Stimulated activated effector memory CD8-positive, alpha-beta T cell treated with anti-CD3 and anti-CD28 coated beads, Interleukin-12 subunit alpha, Interleukin-12 subunit beta, amount 100 ng/mL, for 72 hours (primary cell): ENCODE data around the gene PTPRZ1.

Experiments used
- ATAC-seq: fragments of 150-1000 bp; cut with Tn5 transposase; 2 replicates; pipeline ENCODE4 v1.10.0; 2021
- DNase-seq, 2 donors: peaks; one replicate each; pipeline ENCODE4 v3.0.0; 2021 to 2022; ENCODE audit warnings: low spot score in 2 of 2
- H3K27ac Mint-ChIP-seq: one replicate; pipeline ENCODE4 v1.8.0; 2022; ENCODE audit warnings: mild to moderate bottlenecking, mixed read lengths
- H3K36me3 Mint-ChIP-seq: one replicate; pipeline ENCODE4 v1.8.0; 2022; ENCODE audit warnings: mild to moderate bottlenecking, mixed read lengths
- H3K4me1 Mint-ChIP-seq: one replicate; pipeline ENCODE4 v1.8.0; 2022; ENCODE audit warnings: mixed read lengths
- H3K4me3 Mint-ChIP-seq: one replicate; pipeline ENCODE4 v1.8.0; 2022; ENCODE audit warnings: mild to moderate bottlenecking, mixed read lengths
- H3K9me3 Mint-ChIP-seq: one replicate; pipeline ENCODE4 v1.8.0; 2022; ENCODE audit warnings: mixed read lengths

Gene PTPRZ1

GRCh38 chr7:122072924-122073599 is 200.1 kb downstream of the PTPRZ1 start:
- Mint-ChIP-seq H3K27ac (no peak overlapping the region), H3K36me3 (no peaks in the 10 kb centered on the region), H3K4me1 (no peaks in the 10 kb centered on the region), H3K9me3 (peaks cover 8% of the 10 kb centered on the region), H3K4me3 (no peak overlapping the region)
- no peak for ATAC-seq
- DNase-seq: no peak

GRCh38 chr7:122073635-122074034 is 200.7 kb downstream of the PTPRZ1 start:
- Mint-ChIP-seq H3K4me1 (no peaks in the 10 kb centered on the region), H3K36me3 (no peaks in the 10 kb centered on the region), H3K4me3 (no peak overlapping the region), H3K27ac (no peak overlapping the region), H3K9me3 (peaks cover 8% of the 10 kb centered on the region)
- ATAC-seq: no peak
- DNase-seq: no peak

GRCh38 chr7:122082160-122082559 is 209.2 kb downstream of the PTPRZ1 start:
- ATAC-seq (no peak), DNase-seq (no peak)
- H3K9me3 Mint-ChIP-seq: peaks cover 2% of the 10 kb centered on the region
- H3K4me1 Mint-ChIP-seq: no peaks in the 10 kb centered on the region
- no peaks in the 10 kb centered on the region for H3K36me3 Mint-ChIP-seq
- H3K27ac Mint-ChIP-seq: no peak overlapping the region
- H3K4me3 Mint-ChIP-seq: no peak overlapping the region

GRCh38 chr7:122082670-122083069 is 209.7 kb downstream of the PTPRZ1 start:
- DNase-seq: no peak
- Mint-ChIP-seq H3K4me1 (no peaks in the 10 kb centered on the region), H3K36me3 (no peaks in the 10 kb centered on the region), H3K27ac (no peak overlapping the region), H3K9me3 (peaks cover 2% of the 10 kb centered on the region), H3K4me3 (no peak overlapping the region)
- no peak for ATAC-seq

GRCh38 chr7:122092964-122093797 is 220.2 kb downstream of the PTPRZ1 start:
- Mint-ChIP-seq H3K4me1 (no peaks in the 10 kb centered on the region), H3K9me3 (no peaks in the 10 kb centered on the region), H3K4me3 (no peak overlapping the region), H3K27ac (no peak overlapping the region), H3K36me3 (no peaks in the 10 kb centered on the region)
- DNase-seq: peak; percentile 5 to 55
- ATAC-seq: no peak

- no peak for ATAC-seq
- Mint-ChIP-seq H3K36me3 (no peaks in the 10 kb centered on the region), H3K4me1 (no peaks in the 10 kb centered on the region), H3K4me3 (no peak overlapping the region), H3K27ac (no peak overlapping the region), H3K9me3 (no peaks in the 10 kb centered on the region)
- no peak for DNase-seq
Measured at GRCh38 chr7:122094549-122094948, 221.6 kb downstream of the PTPRZ1 start.

GRCh38 chr7:122095642-122096041 is 222.7 kb downstream of the PTPRZ1 start:
- no peaks in the 10 kb centered on the region for H3K36me3 Mint-ChIP-seq
- H3K4me1 Mint-ChIP-seq: no peaks in the 10 kb centered on the region
- no peak for ATAC-seq

GRCh38 chr7:122100021-122100420 is 227.1 kb downstream of the PTPRZ1 start:
- H3K4me3 Mint-ChIP-seq: no peak overlapping the region
- H3K9me3 Mint-ChIP-seq: peaks cover 8% of the 10 kb centered on the region
- H3K4me1 Mint-ChIP-seq: no peaks in the 10 kb centered on the region
- DNase-seq (no peak), ATAC-seq (no peak)
- H3K36me3 Mint-ChIP-seq: no peaks in the 10 kb centered on the region
- H3K27ac Mint-ChIP-seq: no peak overlapping the region

More at GRCh38 chr7:122095642-122096041, 222.7 kb downstream of the PTPRZ1 start:
- no peak for DNase-seq
- Mint-ChIP-seq H3K4me3 (no peak overlapping the region), H3K9me3 (no peaks in the 10 kb centered on the region), H3K27ac (no peak overlapping the region)

GRCh38 chr7:122103064-122103463 is 230.1 kb downstream of the PTPRZ1 start:
- Mint-ChIP-seq H3K4me3 (no peak overlapping the region), H3K4me1 (no peaks in the 10 kb centered on the region), H3K36me3 (no peaks in the 10 kb centered on the region), H3K9me3 (peaks cover 14% of the 10 kb centered on the region), H3K27ac (no peak overlapping the region)
- no peak for ATAC-seq
- DNase-seq: no peak
